Mucosa of gallbladder (tissue), 1 donor: ENCODE results near the gene ZNF652. TPM values are rescaled to one million over a fixed set of nuclear protein-coding genes. Genes with fewer than 3 reads are reported as not detected.
"Not testable (repeated sequence)": the region's sequence is repeated elsewhere in the genome, so short reads cannot be mapped to it uniquely, and the experiment has no call there.

ENCODE experiments used
- DNase-seq: peaks from one replicate; pipeline ENCODE4 v3.0.0-alpha.2; 2020; ENCODE audit warnings: low spot score
- total RNA-seq: library from RNA; stranded (reverse); gene quantifications from one replicate; pipeline ENCODE4 v1.2.1, GENCODE V29; 2021
- donor health status: DM: no; HTN: no; CAD: no.

Gene ZNF652
- total RNA-seq, 1 donor from 2014 or later = 67.4 TPM

DNA sequence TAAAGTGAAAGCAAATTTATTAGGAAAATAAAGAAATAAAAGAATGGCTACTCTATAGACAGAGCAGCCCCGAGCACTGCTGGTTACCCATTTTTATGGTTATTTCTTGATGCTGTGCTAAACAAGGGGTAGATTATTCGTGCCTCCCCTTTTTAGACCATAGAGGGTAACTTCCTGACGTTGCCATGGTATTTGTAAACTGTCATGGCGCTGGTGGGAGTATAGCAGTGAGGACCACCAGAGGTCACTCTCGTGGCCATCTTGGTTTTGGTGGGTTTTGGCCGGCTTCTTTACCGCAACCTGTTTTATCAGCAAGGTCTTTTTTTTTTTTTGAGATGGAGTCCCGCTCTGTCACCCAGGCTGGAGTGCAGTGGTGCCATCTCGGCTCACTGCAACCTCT is 100.5 kb downstream of the ZNF652 start:
- not testable (repeated sequence) for DNase-seq

- no peak for DNase-seq
These were observed 101.2 kb downstream of the ZNF652 start for GRCh38 chr17:49260817-49261291.

DNA sequence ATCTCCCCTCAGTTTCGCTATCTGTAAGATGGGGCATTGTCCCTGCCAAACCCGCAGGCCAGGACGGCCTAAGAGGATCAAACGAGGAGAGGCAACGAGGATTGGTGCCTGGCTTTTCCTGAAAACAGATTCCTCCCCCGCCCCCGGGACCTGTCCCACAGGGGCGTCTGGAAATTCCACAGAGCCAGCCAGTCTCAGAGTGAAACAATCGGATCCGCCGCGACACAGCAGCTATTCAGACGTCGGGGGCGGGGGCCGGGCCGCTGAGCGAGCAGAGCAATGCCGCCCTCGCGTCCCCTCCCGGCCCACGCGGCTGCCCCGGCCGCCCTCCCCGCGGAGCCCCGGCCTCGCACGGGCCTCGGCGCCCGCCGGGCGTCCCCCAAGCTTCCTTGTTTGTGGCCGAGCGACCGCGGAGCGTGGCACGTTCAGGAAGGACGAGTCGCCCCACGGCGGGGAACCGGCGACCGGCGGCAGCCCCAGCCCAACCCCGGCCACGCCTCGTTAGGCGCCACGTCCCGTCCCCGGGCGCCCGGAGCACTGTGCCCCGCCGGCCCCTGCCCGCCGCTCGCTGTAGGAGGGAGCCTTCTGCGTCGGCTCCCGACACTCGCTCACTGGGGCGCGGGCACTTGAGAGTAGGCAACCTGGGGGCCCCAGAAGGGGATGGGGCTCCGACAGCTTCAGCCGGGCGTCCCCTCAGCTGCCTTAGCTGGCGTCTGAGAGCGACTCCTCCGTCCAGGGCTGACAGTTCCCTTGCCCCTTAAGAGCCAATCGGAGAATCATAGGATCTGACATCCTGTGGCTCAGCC is 101.8 kb downstream of the ZNF652 start:
- DNase-seq = peak; percentile 36

GRCh38 chr17:49259663-49260010 is 102.4 kb downstream of the ZNF652 start:
- DNase-seq = no peak

DNA sequence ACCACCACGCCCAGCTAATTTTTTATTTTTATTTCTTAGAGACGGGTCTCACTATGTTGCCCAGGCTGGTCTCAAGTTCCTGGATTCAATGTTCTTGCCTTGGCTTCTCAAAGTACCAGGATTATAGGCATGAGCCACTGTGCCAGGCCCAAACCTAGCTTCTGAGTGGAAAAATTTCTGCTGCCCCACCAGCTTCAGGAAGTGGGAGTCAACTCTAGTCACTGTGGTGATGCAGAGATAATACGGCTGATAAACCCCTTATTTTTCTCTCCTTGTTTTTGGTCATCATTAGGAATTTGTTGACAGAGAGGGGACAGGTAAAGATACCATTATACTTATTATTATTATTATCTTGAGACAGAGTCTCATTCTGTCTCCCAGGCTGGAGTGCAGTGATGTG is 103.7 kb downstream of the ZNF652 start:
- no peak for DNase-seq

GRCh38 chr17:49255125-49255524 is 106.9 kb downstream of the ZNF652 start:
- DNase-seq = no peak

DNA sequence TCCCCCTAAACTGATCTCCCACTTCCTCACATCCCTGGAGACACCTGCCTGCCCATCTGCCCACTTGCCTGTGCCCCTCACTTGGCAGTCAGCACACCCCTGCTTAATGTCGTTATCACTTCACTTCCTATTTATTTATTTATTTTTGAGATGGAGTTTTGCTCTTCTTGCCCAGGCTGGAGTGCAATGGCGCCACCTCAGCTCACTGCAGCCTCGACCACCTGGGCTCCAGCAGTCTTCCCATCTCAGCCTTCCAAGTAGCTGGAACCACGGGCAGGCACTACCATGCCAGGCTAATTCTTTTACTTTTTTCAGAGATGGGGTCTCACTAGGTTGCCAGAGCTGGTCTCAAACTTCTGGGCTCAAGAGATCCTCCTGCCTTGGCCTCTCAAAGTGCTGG is 108.0 kb downstream of the ZNF652 start:
- no peak for DNase-seq

DNA sequence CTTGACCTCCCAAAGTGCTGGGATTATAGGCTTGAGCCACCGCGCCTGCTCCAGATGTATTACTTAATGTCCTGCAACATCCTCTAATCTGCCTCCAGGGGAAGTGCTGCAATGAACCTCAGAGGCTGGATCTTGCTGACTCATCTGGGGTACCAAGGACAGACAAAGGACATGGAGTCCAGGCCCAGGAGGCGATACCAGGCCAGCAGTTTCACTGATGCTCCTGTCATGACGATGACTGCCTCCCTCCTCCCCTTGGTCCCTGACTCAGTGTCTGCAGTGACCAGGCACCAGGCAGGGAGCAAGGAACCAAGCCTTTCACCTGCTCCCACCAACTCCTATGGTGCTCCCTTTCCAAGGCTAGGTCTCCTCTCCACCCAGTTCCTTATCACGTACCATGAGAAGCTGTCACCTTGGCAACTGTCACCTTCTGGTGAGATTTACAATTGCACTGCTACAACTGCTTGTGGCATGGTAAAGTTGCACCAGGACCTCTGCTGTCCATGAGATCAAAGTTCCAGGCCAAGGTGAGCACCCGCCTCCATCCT is 109.8 kb downstream of the ZNF652 start:
- no peak for DNase-seq

GRCh38 chr17:49249890-49250522 is 112.0 kb downstream of the ZNF652 start:
- no peak for DNase-seq

- no peak for DNase-seq
These were observed 112.7 kb downstream of the ZNF652 start for GRCh38 chr17:49249292-49249794.

GRCh38 chr17:49247944-49248343 is 114.1 kb downstream of the ZNF652 start:
- no peak for DNase-seq

- DNase-seq = no peak
These were observed 117.2 kb downstream of the ZNF652 start for GRCh38 chr17:49244839-49245238.

Other genes starting within 250 kb of the ZNF652 start
- 4.6 TPM for gene B4GALNT2, start 229.5 kb downstream of the ZNF652 start, total RNA-seq
- 3.4 TPM for gene GNGT2, start 151.7 kb downstream of the ZNF652 start, total RNA-seq
- gene ABI3, start 151.5 kb downstream of the ZNF652 start, total RNA-seq = 15.8 TPM
- 0.23 TPM for gene PHOSPHO1, start 131.5 kb downstream of the ZNF652 start, total RNA-seq
- 141 TPM for gene PHB1, start 52.6 kb upstream of the ZNF652 start, total RNA-seq
- 10.3 TPM for gene NGFR, start 133.0 kb upstream of the ZNF652 start, total RNA-seq
- gene NXPH3, start 213.6 kb upstream of the ZNF652 start, total RNA-seq = 2.9 TPM